Tibial nerve (tissue), 4 donors: ENCODE data around the gene MCEMP1.

ENCODE experiments used
- CTCF ChIP-seq, 5 experiments: fragments of 200-600 bp in 3 of 5; fragments of 450-650 bp in 2 of 5; sonication (generic) in 3 of 5; IDR thresholded peaks; one replicate each; pipeline ENCODE4 v1.5.1; 2016 to 2019; ENCODE audit warnings: antibody characterized with exemption in 5 of 5, mild to moderate bottlenecking in 3 of 5, moderate library complexity in 2 of 5
- EP300 ChIP-seq, 2 donors: sonication (generic); formaldehyde crosslinking; IDR thresholded peaks; one replicate each; pipeline ENCODE4 v1.6.1; 2017; ENCODE audit warnings: antibody characterized with exemption in 2 of 2, mild to moderate bottlenecking in 1 of 2
- POLR2A ChIP-seq, 2 donors: fragments of 450-650 bp; IDR thresholded peaks; one replicate each; pipeline ENCODE4 v1.6.1; 2017; ENCODE audit warnings: antibody characterized with exemption in 2 of 2, mild to moderate bottlenecking in 2 of 2, moderate library complexity in 2 of 2

DNA sequence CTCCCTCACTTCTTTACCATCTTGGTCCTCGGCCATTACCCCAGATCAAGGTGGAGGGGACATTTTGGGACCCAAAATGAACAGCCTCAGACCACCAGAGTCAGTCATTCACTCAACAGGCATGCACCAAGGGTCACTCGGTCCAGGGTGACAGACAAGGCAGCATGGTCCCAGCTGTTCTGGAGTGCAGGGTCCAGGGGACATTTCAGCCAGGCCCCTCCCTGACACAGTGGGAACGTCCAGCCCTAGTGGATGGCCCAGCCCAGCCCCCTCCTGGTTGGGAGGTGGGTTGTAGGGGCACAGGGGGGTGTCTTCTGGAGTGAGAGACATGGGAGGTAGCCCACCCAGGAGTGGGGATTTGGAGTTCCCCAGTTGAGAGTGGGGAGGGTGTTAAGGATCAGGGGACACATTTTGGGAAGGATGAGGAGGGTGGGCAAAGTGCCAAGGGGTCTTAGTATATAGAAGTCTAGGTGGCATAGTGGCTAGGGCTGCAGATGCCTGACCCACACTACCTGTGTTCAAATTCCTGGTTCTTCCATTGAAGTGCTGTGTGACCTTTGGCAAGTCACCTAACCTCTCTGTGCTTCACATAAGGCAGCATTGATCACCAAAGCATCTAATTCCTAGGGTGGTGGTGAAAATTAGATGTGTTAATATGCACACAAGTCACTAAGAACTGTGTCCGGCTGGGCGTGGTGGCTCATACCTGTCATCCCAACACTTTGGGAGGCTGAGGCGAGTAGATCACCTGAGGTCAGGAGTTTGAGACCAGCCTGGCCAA lies 27.6 kb downstream of the MCEMP1 start:
- TF ChIP-seq CTCF (IDR thresholded peaks at IDR 0.05) (no peak), POLR2A (IDR thresholded peaks at IDR 0.05) (no peak), EP300 (IDR thresholded peaks at IDR 0.05) (no peak)
